ENCODE data around the gene ABCB8. TPM values are rescaled to one million over a fixed set of nuclear protein-coding genes. Genes with fewer than 3 reads are reported as not detected.

Gene ABCB8
- total and polyA plus RNA-seq, 9 of the 15 experiments (the other 6 are each of a cell fraction or from before 2014, with no cell fraction given), result 7.6 to 106 (median 36.3) TPM

GRCh38 chr7:151075978-151076426 lies 47.8 kb downstream of the ABCB8 start (continued):
- no peak for TF ChIP-seq ESRRB (CRISPR knock-in tag; IDR thresholded peaks at IDR 0.05; ENCODE audit: borderline replicate concordance)
- TF ChIP-seq IFI16 (CRISPR knock-in tag; IDR thresholded peaks at IDR 0.05), result no peak
- TF ChIP-seq RCOR1 (IDR thresholded peaks at IDR 0.05; ENCODE audit: borderline replicate concordance in 1 of 2, low read depth in 2 of 2, low read length in 2 of 2), result no peak
- no peak for TF ChIP-seq ZFP36 (IDR thresholded peaks at IDR 0.05; ENCODE audit: low read depth, low read length, partially characterized antibody)
- no peak for TF ChIP-seq RAD21 (CRISPR knock-in tag; conservative IDR thresholded peaks at IDR 0.05 in 1 of 2, IDR thresholded peaks at IDR 0.05 in 1 of 2)
- TF ChIP-seq MAFK (IDR thresholded peaks at IDR 0.05; ENCODE audit: low read length), result no peak
- no peak for TF ChIP-seq PTRF (tag; IDR thresholded peaks at IDR 0.05)
- TF ChIP-seq NFE2 (IDR thresholded peaks at IDR 0.05; ENCODE audit: low read depth), result no peak
- no peak for TF ChIP-seq THAP12 (CRISPR knock-in tag; IDR thresholded peaks at IDR 0.05)
- no peak for TF ChIP-seq SMARCA4 (IDR thresholded peaks at IDR 0.05)
- peak; percentile 88 for TF ChIP-seq POLR2AphosphoS2 (IDR thresholded peaks at IDR 0.05; ENCODE audit: low read length)
- no peak for TF ChIP-seq JUNB (CRISPR knock-in tag; conservative IDR thresholded peaks at IDR 0.05)
- no peak for TF ChIP-seq HMGXB4 (CRISPR knock-in tag; IDR thresholded peaks at IDR 0.05)
- 0 out of 2 replicates have a peak, but pooled peaks have one; percentile 18 for TF ChIP-seq CEBPG (CRISPR knock-in tag; IDR thresholded peaks at IDR 0.05)
- no peak for TF ChIP-seq CEBPG (tag; conservative IDR thresholded peaks at IDR 0.05 in 1 of 2, IDR thresholded peaks at IDR 0.05 in 1 of 2)
- TF ChIP-seq FOXJ3 (CRISPR knock-in tag; IDR thresholded peaks at IDR 0.05), result no peak
- TF ChIP-seq ZNF133 (CRISPR knock-in tag; IDR thresholded peaks at IDR 0.05), result no peak
- TF ChIP-seq CTBP1 (IDR thresholded peaks at IDR 0.05; ENCODE audit: borderline replicate concordance), result no peak
- no peak for TF ChIP-seq ZBTB5 (IDR thresholded peaks at IDR 0.05)
- no peak for TF ChIP-seq VEZF1 (CRISPR knock-in tag; IDR thresholded peaks at IDR 0.05)
- TF ChIP-seq SMARCC2 (IDR thresholded peaks at IDR 0.05; ENCODE audit: low read depth), result no peak
- TF ChIP-seq ZNF12 (CRISPR knock-in tag; IDR thresholded peaks at IDR 0.05), result no peak
- no peak for TF ChIP-seq FUS (optimal IDR thresholded peaks at IDR 0.05; ENCODE audit: low read depth, low read length)
- no peak for TF ChIP-seq HMG20B (CRISPR knock-in tag; IDR thresholded peaks at IDR 0.05)

All from K562 (cell line).